ENCODE measurements around the gene AACS.

The AACS gene

GRCh38 chr12:125184213-125184967 is 119.2 kb downstream of the AACS start:
- Histone ChIP-seq H3K4me3 (ENCODE audit: insufficient read length, low read depth) (no peak overlapping the region), H3K9ac (ENCODE audit: insufficient read length, low read depth) (peak overlapping the region; percentile 43)

GRCh38 chr12:125185311-125185739 is 120.1 kb downstream of the AACS start:
- TF ChIP-seq SUZ12 (IDR thresholded peaks at IDR 0.05; ENCODE audit: extremely low read depth, insufficient read depth, insufficient read length): no peak
- no peak for TF ChIP-seq YY1 (IDR thresholded peaks at IDR 0.05; ENCODE audit: insufficient read depth, insufficient read length)
- no peak for TF ChIP-seq ZNF274 (IDR thresholded peaks at IDR 0.05; ENCODE audit: low read depth, low read length)
- Histone ChIP-seq H3K27me3 (ENCODE audit: insufficient read depth, insufficient read length) (peaks cover 63% of the 10 kb centered on the region), H3K4me3 (ENCODE audit: insufficient read length, low read depth) (peak overlapping the region; percentile 85), H3K9me3 (ENCODE audit: insufficient read depth, low read length) (no peaks in the 10 kb centered on the region), H3K9ac (ENCODE audit: insufficient read length, low read depth) (peak overlapping the region; percentile 95), H3K36me3 (ENCODE audit: insufficient read depth, insufficient read length, low read length) (no peaks in the 10 kb centered on the region), H3K4me1 (ENCODE audit: insufficient read depth, insufficient read length) (peaks cover 17% of the 10 kb centered on the region)
- DNase-seq (ENCODE audit: low read depth, low spot score): no peak

More at GRCh38 chr12:125184213-125184967, 119.2 kb downstream of the AACS start:
- Histone ChIP-seq H3K4me1 (ENCODE audit: insufficient read depth, insufficient read length) (peaks cover 13% of the 10 kb centered on the region), H3K9me3 (ENCODE audit: insufficient read depth, low read length) (no peaks in the 10 kb centered on the region), H3K27me3 (ENCODE audit: insufficient read depth, insufficient read length) (peaks cover 53% of the 10 kb centered on the region), H3K36me3 (ENCODE audit: insufficient read depth, insufficient read length, low read length) (no peaks in the 10 kb centered on the region)
- DNase-seq (ENCODE audit: low read depth, low spot score): no peak
- TF ChIP-seq YY1 (IDR thresholded peaks at IDR 0.05; ENCODE audit: insufficient read depth, insufficient read length) (no peak), ZNF274 (IDR thresholded peaks at IDR 0.05; ENCODE audit: low read depth, low read length) (no peak), SUZ12 (IDR thresholded peaks at IDR 0.05; ENCODE audit: extremely low read depth, insufficient read depth, insufficient read length) (no peak)

- Histone ChIP-seq H3K9me3 (ENCODE audit: insufficient read depth, low read length) (no peaks in the 10 kb centered on the region), H3K4me3 (ENCODE audit: insufficient read length, low read depth) (peak within 1 kb of the TSS; percentile 85), H3K4me1 (ENCODE audit: insufficient read depth, insufficient read length) (peaks cover 17% of the 10 kb centered on the region), H3K36me3 (ENCODE audit: insufficient read depth, insufficient read length, low read length) (no peaks in the 10 kb centered on the region), H3K27me3 (ENCODE audit: insufficient read depth, insufficient read length) (peaks cover 66% of the 10 kb centered on the region), H3K9ac (ENCODE audit: insufficient read length, low read depth) (peak within 1 kb of the TSS; percentile 95)
- no peak for DNase-seq (ENCODE audit: low read depth, low spot score)
- no peak for TF ChIP-seq ZNF274 (IDR thresholded peaks at IDR 0.05; ENCODE audit: low read depth, low read length)
- no peak for TF ChIP-seq SUZ12 (IDR thresholded peaks at IDR 0.05; ENCODE audit: extremely low read depth, insufficient read depth, insufficient read length)
These were observed 120.7 kb downstream of the AACS start, which contains the start of gene TMEM132B for GRCh38 chr12:125185740-125186470. Gene TMEM132B, plus strand, starts transcription at chr12:125186386.

- peak overlapping the region; percentile 81 for H3K4me3 ChIP-seq (ENCODE audit: insufficient read length, low read depth)
These were observed 121.4 kb downstream of the AACS start for GRCh38 chr12:125186471-125187147.

GRCh38 chr12:125187148-125187745 is 122.0 kb downstream of the AACS start:
- no peak for DNase-seq (ENCODE audit: low read depth, low spot score)
- H3K4me3 ChIP-seq (ENCODE audit: insufficient read length, low read depth): peak overlapping the region; percentile 81

More at GRCh38 chr12:125186471-125187147, 121.4 kb downstream of the AACS start:
- DNase-seq (ENCODE audit: low read depth, low spot score): no peak
- Histone ChIP-seq H3K27me3 (ENCODE audit: insufficient read depth, insufficient read length) (peaks cover 66% of the 10 kb centered on the region), H3K36me3 (ENCODE audit: insufficient read depth, insufficient read length, low read length) (no peaks in the 10 kb centered on the region), H3K9me3 (ENCODE audit: insufficient read depth, low read length) (no peaks in the 10 kb centered on the region), H3K9ac (ENCODE audit: insufficient read length, low read depth) (peak overlapping the region; percentile 88), H3K4me1 (ENCODE audit: insufficient read depth, insufficient read length) (peaks cover 17% of the 10 kb centered on the region)
- no peak for TF ChIP-seq SUZ12 (IDR thresholded peaks at IDR 0.05; ENCODE audit: extremely low read depth, insufficient read depth, insufficient read length)
- no peak for TF ChIP-seq YY1 (IDR thresholded peaks at IDR 0.05; ENCODE audit: insufficient read depth, insufficient read length)
- no peak for TF ChIP-seq ZNF274 (IDR thresholded peaks at IDR 0.05; ENCODE audit: low read depth, low read length)

GRCh38 chr12:125187780-125188741 is 122.8 kb downstream of the AACS start:
- Histone ChIP-seq H3K9ac (ENCODE audit: insufficient read length, low read depth) (peak overlapping the region; percentile 88), H3K4me3 (ENCODE audit: insufficient read length, low read depth) (peak overlapping the region; percentile 81), H3K27me3 (ENCODE audit: insufficient read depth, insufficient read length) (peaks cover 65% of the 10 kb centered on the region), H3K9me3 (ENCODE audit: insufficient read depth, low read length) (no peaks in the 10 kb centered on the region), H3K4me1 (ENCODE audit: insufficient read depth, insufficient read length) (peaks cover 19% of the 10 kb centered on the region), H3K36me3 (ENCODE audit: insufficient read depth, insufficient read length, low read length) (no peaks in the 10 kb centered on the region)
- TF ChIP-seq YY1 (IDR thresholded peaks at IDR 0.05; ENCODE audit: insufficient read depth, insufficient read length) (no peak), ZNF274 (IDR thresholded peaks at IDR 0.05; ENCODE audit: low read depth, low read length) (no peak), SUZ12 (IDR thresholded peaks at IDR 0.05; ENCODE audit: extremely low read depth, insufficient read depth, insufficient read length) (no peak)
- no peak for DNase-seq (ENCODE audit: low read depth, low spot score)

More at GRCh38 chr12:125187148-125187745, 122.0 kb downstream of the AACS start:
- no peak for TF ChIP-seq SUZ12 (IDR thresholded peaks at IDR 0.05; ENCODE audit: extremely low read depth, insufficient read depth, insufficient read length)
- TF ChIP-seq ZNF274 (IDR thresholded peaks at IDR 0.05; ENCODE audit: low read depth, low read length): no peak
- no peak for TF ChIP-seq YY1 (IDR thresholded peaks at IDR 0.05; ENCODE audit: insufficient read depth, insufficient read length)
- H3K9me3 ChIP-seq (ENCODE audit: insufficient read depth, low read length): no peaks in the 10 kb centered on the region
- H3K27me3 ChIP-seq (ENCODE audit: insufficient read depth, insufficient read length): peaks cover 66% of the 10 kb centered on the region
- peak overlapping the region; percentile 88 for H3K9ac ChIP-seq (ENCODE audit: insufficient read length, low read depth)
- peaks cover 17% of the 10 kb centered on the region for H3K4me1 ChIP-seq (ENCODE audit: insufficient read depth, insufficient read length)
- no peaks in the 10 kb centered on the region for H3K36me3 ChIP-seq (ENCODE audit: insufficient read depth, insufficient read length, low read length)

Measured in NT2/D1 (cell line).